Aorta (tissue), 5 donors: ENCODE data around the gene CWC27. TPM values are rescaled to one million over a fixed set of nuclear protein-coding genes. Genes with fewer than 3 reads are reported as not detected.
"Not testable (repeated sequence)": the region's sequence is repeated elsewhere in the genome, so short reads cannot be mapped to it uniquely, and the experiment has no call there.

Experiments
- ATAC-seq: fragments of 200-7000 bp; cut with Tn5 transposase; one replicate; pipeline ENCODE4 v1.9.1; 2022; ENCODE audit warnings: moderate library complexity; ENCODE audit not compliant: low FRiP score
- DNase-seq, 2 donors: peaks; one replicate each; pipeline ENCODE4 v3.0.0-alpha.2; 2020
- H3K27ac ChIP-seq, 2 donors: one replicate each; pipeline ENCODE4 v1.5.1; 2013; ENCODE audit warnings: low read length in 2 of 2, mild to moderate bottlenecking in 2 of 2, moderate library complexity in 2 of 2, control low read depth in 1 of 2, inconsistent platforms in 1 of 2, low read depth in 1 of 2
- H3K27me3 ChIP-seq, 2 donors: one replicate each; pipeline ENCODE4 v1.6.1; 2013; ENCODE audit warnings: control low read depth in 1 of 2, low read length in 1 of 2, mild to moderate bottlenecking in 1 of 2, moderate library complexity in 1 of 2; ENCODE audit not compliant: insufficient read depth in 2 of 2, control insufficient read depth in 1 of 2
- H3K36me3 ChIP-seq, 2 donors: one replicate each; pipeline ENCODE4 v1.6.1; 2013; ENCODE audit warnings: control low read depth in 1 of 2, low read length in 1 of 2, mild to moderate bottlenecking in 1 of 2; ENCODE audit not compliant: insufficient read depth in 2 of 2, control insufficient read depth in 1 of 2
- H3K4me1 ChIP-seq, 2 donors: one replicate each; pipeline ENCODE4 v1.6.1; 2013; ENCODE audit warnings: low read length in 2 of 2, control low read depth in 1 of 2, mild to moderate bottlenecking in 1 of 2, moderate library complexity in 1 of 2; ENCODE audit not compliant: insufficient read depth in 2 of 2, control insufficient read depth in 1 of 2
- H3K4me3 ChIP-seq, 2 donors: one replicate each; pipeline ENCODE4 v1.5.1; 2013; ENCODE audit warnings: low read length in 2 of 2, control low read depth in 1 of 2, mild to moderate bottlenecking in 1 of 2
- H3K9me3 ChIP-seq: one replicate; pipeline ENCODE4 v1.6.1; 2013; ENCODE audit warnings: mild to moderate bottlenecking, low read length; ENCODE audit not compliant: control insufficient read depth
- WGBS, 2 donors: extraction: QIAGEN DNeasy Blood & Tissue Kit; methylation state at CpG; one replicate each; pipeline ENCODE4 v1.1.7; 2013; 5-methylcytosine and 5-hydroxymethylcytosine counted together
- intact Hi-C, 2 donors: fragments of 100-400 bp; cut with DNase I; formaldehyde crosslinking; loops; one replicate each; pipeline versions ENCODE4 v1.14.2 to v1.15.0; 2022
- polyA plus RNA-seq, 2 donors: library from polyadenylated mRNA; stranded (reverse); fragments of 200-250 nt; gene quantifications; one replicate each; pipeline ENCODE4 v1.2.3, GENCODE V29; 2013
- total RNA-seq, 2 donors: library from RNA; stranded (reverse); fragmentation: NEBNext Ultra II Directional; extraction: Animal tissue kit (Norgen Biotek cat#: 25700); gene quantifications; one replicate each; pipeline ENCODE4 v1.2.1, GENCODE V29; 2021
- donor health status: healthy with polysubstance abuse.
- donor health status: Bipolar disorder and iron deficiency.
- donor health status: DM: no; HTN: no; CAD: no.
- donor health status: DM: no; HTN: no; CAD: no.
- donor health status: DM: yes; HTN: yes; CAD: no.

The CWC27 gene
- total and polyA plus RNA-seq, 4 donors: 12.9 to 20.7 (median 17.6) TPM

GRCh38 chr5:64796301-64796700 lies 27.6 kb downstream of the CWC27 start:
- Histone ChIP-seq H3K27me3 (no peaks in the 10 kb centered on the region), H3K9me3 (no peaks in the 10 kb centered on the region), H3K4me1 (no peaks in the 10 kb centered on the region), H3K36me3 (no peaks in the 10 kb centered on the region), H3K27ac (no peak overlapping the region), H3K4me3 (no peak overlapping the region)
- DNase-seq: no peak
- intact Hi-C loops: no loop called here
- ATAC-seq: no peak

GRCh38 chr5:64800926-64801325 lies 32.2 kb downstream of the CWC27 start:
- intact Hi-C loops: no loop called here
- H3K4me3 ChIP-seq: no peak overlapping the region
- no peaks in the 10 kb centered on the region for H3K4me1 ChIP-seq
- no peak for DNase-seq
- peaks cover 3 to 4% of the 10 kb centered on the region in 2 donors for H3K36me3 ChIP-seq
- no peaks in the 10 kb centered on the region for H3K27me3 ChIP-seq
- ATAC-seq: no peak
- no peak overlapping the region for H3K27ac ChIP-seq
- H3K9me3 ChIP-seq: no peaks in the 10 kb centered on the region
- 84 to 87% methylated on average over 2 of the region's 2 CpGs for WGBS, 2 donors

GRCh38 chr5:64806537-64806936 lies 37.8 kb downstream of the CWC27 start:
- no peaks in the 10 kb centered on the region for H3K9me3 ChIP-seq
- H3K4me1 ChIP-seq: no peaks in the 10 kb centered on the region
- DNase-seq (no peak), ATAC-seq (no peak)
- H3K27ac ChIP-seq: no peak overlapping the region
- H3K4me3 ChIP-seq: no peak overlapping the region
- no peaks in the 10 kb centered on the region for H3K27me3 ChIP-seq
- WGBS, 2 donors: 67 to 72% methylated on average over 2 of the region's 2 CpGs
- H3K36me3 ChIP-seq: peaks cover 3 to 4% of the 10 kb centered on the region in 2 donors
- intact Hi-C loops: no loop called here

- DNase-seq (no peak), ATAC-seq (no peak)
- Histone ChIP-seq H3K4me3 (no peak overlapping the region), H3K36me3 (peaks cover 3 to 4% of the 10 kb centered on the region in 2 donors), H3K27me3 (no peaks in the 10 kb centered on the region), H3K4me1 (no peaks in the 10 kb centered on the region), H3K27ac (no peak overlapping the region), H3K9me3 (no peaks in the 10 kb centered on the region)
- intact Hi-C loops: no loop called here
- 88 to 92% methylated on average over 5 of the region's 5 CpGs for WGBS, 2 donors
Observed at GRCh38 chr5:64807520-64807919, 38.8 kb downstream of the CWC27 start.

- no peak for DNase-seq
- H3K27me3 ChIP-seq: no peaks in the 10 kb centered on the region
- no peaks in the 10 kb centered on the region for H3K9me3 ChIP-seq
- WGBS, 2 donors: 75 to 91% methylated on average over 1 of the region's 1 CpG
- H3K27ac ChIP-seq: no peak overlapping the region
- H3K36me3 ChIP-seq: peaks cover 0 to 2% of the 10 kb centered on the region in 2 donors
- H3K4me1 ChIP-seq: no peaks in the 10 kb centered on the region
- H3K4me3 ChIP-seq: no peak overlapping the region
- ATAC-seq: peak; percentile 48
- intact Hi-C loops: loop anchor here (2.0 to 5.0 kb wide), 2 partner anchors 671 to 672 kb away; partner anchors contain the start of gene ADAMTS6 (in 1 of the 2)
Observed at GRCh38 chr5:64811050-64811640, 42.4 kb downstream of the CWC27 start.

- no peak for ATAC-seq
- intact Hi-C loops: loop anchor here in 1 of 2 donors (5.0 kb wide), 1 partner anchor 668 kb away; the partner anchor contains the start of gene ADAMTS6
Observed at GRCh38 chr5:64814073-64814472, 45.3 kb downstream of the CWC27 start.

GRCh38 chr5:64818245-64818644 lies 49.5 kb downstream of the CWC27 start:
- Histone ChIP-seq H3K4me3 (no peak overlapping the region), H3K9me3 (no peaks in the 10 kb centered on the region), H3K27ac (no peak overlapping the region), H3K27me3 (no peaks in the 10 kb centered on the region), H3K4me1 (no peaks in the 10 kb centered on the region), H3K36me3 (peaks cover 0 to 4% of the 10 kb centered on the region in 2 donors)
- intact Hi-C loops: no loop called here
- WGBS, 2 donors: 48 to 53% methylated on average over 3 of the region's 3 CpGs
- ATAC-seq (no peak), DNase-seq (no peak)

More at GRCh38 chr5:64814073-64814472, 45.3 kb downstream of the CWC27 start:
- Histone ChIP-seq H3K4me1 (no peaks in the 10 kb centered on the region), H3K27me3 (no peaks in the 10 kb centered on the region), H3K4me3 (no peak overlapping the region), H3K36me3 (peaks cover 0 to 4% of the 10 kb centered on the region in 2 donors), H3K27ac (no peak overlapping the region), H3K9me3 (no peaks in the 10 kb centered on the region)
- 89 to 91% methylated on average over 2 of the region's 2 CpGs for WGBS, 2 donors
- no peak for DNase-seq

- H3K36me3 ChIP-seq, intact Hi-C loops, ATAC-seq, DNase-seq, H3K4me3 ChIP-seq, H3K9me3 ChIP-seq, H3K4me1 ChIP-seq, H3K27me3 ChIP-seq, H3K27ac ChIP-seq: not testable (repeated sequence)
- 78 to 80% methylated on average over 4 of the region's 4 CpGs for WGBS, 2 donors
Observed at GRCh38 chr5:64819345-64819744, 50.6 kb downstream of the CWC27 start.

- DNase-seq: no peak
- intact Hi-C loops: no loop called here
- ATAC-seq: no peak
- H3K9me3 ChIP-seq: no peaks in the 10 kb centered on the region
- no peak overlapping the region for H3K4me3 ChIP-seq
- no peaks in the 10 kb centered on the region for H3K4me1 ChIP-seq
- no peaks in the 10 kb centered on the region for H3K36me3 ChIP-seq
- H3K27ac ChIP-seq: no peak overlapping the region
- no peaks in the 10 kb centered on the region for H3K27me3 ChIP-seq
Observed at GRCh38 chr5:64822320-64822719, 53.6 kb downstream of the CWC27 start.
